Neural cell (in vitro differentiated cells): ENCODE results near the gene CDH20.

Experiments used
- CTCF ChIP-seq: fragments of 450-650 bp; IDR thresholded peaks from 2 replicates; pipeline ENCODE4 v1.5.1; 2014; ENCODE audit warnings: antibody characterized with exemption, mild to moderate bottlenecking, moderate library complexity; ENCODE audit not compliant: poor library complexity, severe bottlenecking
- EP300 ChIP-seq: fragments of 450-650 bp; conservative IDR thresholded peaks from 2 replicates; pipeline ENCODE4 v1.6.1; 2014; ENCODE audit warnings: antibody characterized with exemption, mild to moderate bottlenecking, moderate library complexity; ENCODE audit not compliant: poor library complexity, severe bottlenecking
- EZH2 ChIP-seq: fragments of 200-600, 300-800 bp; shearing (Covaris generic), sonication (generic); IDR thresholded peaks from 2 replicates; pipeline ENCODE4 v1.6.1; 2014; ENCODE audit warnings: antibody characterized with exemption, low read length, borderline replicate concordance, mild to moderate bottlenecking; ENCODE audit not compliant: insufficient read depth, poor library complexity, severe bottlenecking
- MXI1 ChIP-seq: fragments of 450-650 bp; conservative IDR thresholded peaks from 2 replicates; pipeline ENCODE4 v1.6.1; 2014; ENCODE audit warnings: antibody characterized with exemption, mild to moderate bottlenecking; ENCODE audit not compliant: poor library complexity, severe bottlenecking
- POLR2AphosphoS5 ChIP-seq: IDR thresholded peaks from 2 replicates; pipeline ENCODE4 v1.6.1; 2012
- RAD21 ChIP-seq: fragments of 450-650 bp; conservative IDR thresholded peaks from 2 replicates; pipeline ENCODE4 v1.6.1; 2014; ENCODE audit warnings: antibody characterized with exemption, mild to moderate bottlenecking, moderate library complexity
- REST ChIP-seq: IDR thresholded peaks from 2 replicates; pipeline ENCODE4 v1.6.1; 2012; ENCODE audit warnings: borderline replicate concordance
- SMC3 ChIP-seq: fragments of 450-650 bp; conservative IDR thresholded peaks from 2 replicates; pipeline ENCODE4 v1.6.1; 2014; ENCODE audit warnings: antibody characterized with exemption, mild to moderate bottlenecking, moderate library complexity; ENCODE audit not compliant: poor library complexity
- TAF1 ChIP-seq: IDR thresholded peaks from 2 replicates; pipeline ENCODE4 v1.6.1; 2012; ENCODE audit warnings: low read depth

- TF ChIP-seq TAF1 (no peak), CTCF (no peak), RAD21 (no peak), EP300 (no peak), EZH2 (no peak), MXI1 (no peak), POLR2AphosphoS5 (no peak), SMC3 (no peak), REST (no peak)
Observed at GRCh38 chr18:61503688-61504087, 170.5 kb downstream of the CDH20 start.
